AG09319 (cell line): ENCODE data around the gene LOXL4.

ENCODE experiments used
- DNase-seq: peaks from one replicate; pipeline ENCODE4 v3.0.0-alpha.2; 2010; ENCODE audit warnings: low read depth; ENCODE audit errors: extremely low read depth
- TF ChIP-seq, protein P1 (sequence below): IDR thresholded peaks from 2 replicates; pipeline ENCODE4 v1.5.1; 2011; ENCODE audit warnings: low read depth, mild to moderate bottlenecking, inconsistent platforms, low read length, moderate library complexity

The LOXL4 gene

GRCh38 chr10:98263088-98263487, 4.9 kb downstream of the LOXL4 start:
- TF ChIP-seq, protein P1, sequence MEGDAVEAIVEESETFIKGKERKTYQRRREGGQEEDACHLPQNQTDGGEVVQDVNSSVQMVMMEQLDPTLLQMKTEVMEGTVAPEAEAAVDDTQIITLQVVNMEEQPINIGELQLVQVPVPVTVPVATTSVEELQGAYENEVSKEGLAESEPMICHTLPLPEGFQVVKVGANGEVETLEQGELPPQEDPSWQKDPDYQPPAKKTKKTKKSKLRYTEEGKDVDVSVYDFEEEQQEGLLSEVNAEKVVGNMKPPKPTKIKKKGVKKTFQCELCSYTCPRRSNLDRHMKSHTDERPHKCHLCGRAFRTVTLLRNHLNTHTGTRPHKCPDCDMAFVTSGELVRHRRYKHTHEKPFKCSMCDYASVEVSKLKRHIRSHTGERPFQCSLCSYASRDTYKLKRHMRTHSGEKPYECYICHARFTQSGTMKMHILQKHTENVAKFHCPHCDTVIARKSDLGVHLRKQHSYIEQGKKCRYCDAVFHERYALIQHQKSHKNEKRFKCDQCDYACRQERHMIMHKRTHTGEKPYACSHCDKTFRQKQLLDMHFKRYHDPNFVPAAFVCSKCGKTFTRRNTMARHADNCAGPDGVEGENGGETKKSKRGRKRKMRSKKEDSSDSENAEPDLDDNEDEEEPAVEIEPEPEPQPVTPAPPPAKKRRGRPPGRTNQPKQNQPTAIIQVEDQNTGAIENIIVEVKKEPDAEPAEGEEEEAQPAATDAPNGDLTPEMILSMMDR: no peak
- DNase-seq: no peak

- DNase-seq: no peak
- TF ChIP-seq, protein P1: peak; percentile 51
Measured at GRCh38 chr10:98262571-98262970, 5.4 kb downstream of the LOXL4 start.

GRCh38 chr10:98261436-98262277, 6.3 kb downstream of the LOXL4 start:
- no peak for DNase-seq
- TF ChIP-seq, protein P1: no peak

DNA sequence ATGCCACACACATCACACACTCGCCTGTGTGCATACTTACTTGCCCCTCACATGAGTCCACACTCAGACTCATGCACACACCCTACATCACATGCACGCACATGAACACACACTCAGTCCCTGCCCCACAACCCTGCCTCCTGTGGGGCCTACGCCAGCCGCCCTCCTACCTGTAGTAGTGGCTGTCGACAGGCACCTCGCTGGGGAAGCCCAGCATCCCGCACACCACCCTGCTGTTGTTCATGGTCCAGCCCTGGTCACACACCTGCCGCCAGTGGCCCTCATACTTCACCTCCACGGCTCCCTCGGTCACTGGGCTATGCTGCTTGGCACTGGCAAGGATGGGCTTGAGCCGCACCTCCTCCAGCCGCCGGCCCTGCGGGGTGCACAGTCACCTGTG, 7.2 kb downstream of the LOXL4 start:
- DNase-seq: no peak
- TF ChIP-seq, protein P1: no peak

GRCh38 chr10:98260350-98260749, 7.6 kb downstream of the LOXL4 start:
- DNase-seq: no peak

GRCh38 chr10:98259606-98260315, 8.2 kb downstream of the LOXL4 start:
- TF ChIP-seq, protein P1: no peak
- DNase-seq: no peak

More at GRCh38 chr10:98260350-98260749, 7.6 kb downstream of the LOXL4 start:
- TF ChIP-seq, protein P1: no peak

DNA sequence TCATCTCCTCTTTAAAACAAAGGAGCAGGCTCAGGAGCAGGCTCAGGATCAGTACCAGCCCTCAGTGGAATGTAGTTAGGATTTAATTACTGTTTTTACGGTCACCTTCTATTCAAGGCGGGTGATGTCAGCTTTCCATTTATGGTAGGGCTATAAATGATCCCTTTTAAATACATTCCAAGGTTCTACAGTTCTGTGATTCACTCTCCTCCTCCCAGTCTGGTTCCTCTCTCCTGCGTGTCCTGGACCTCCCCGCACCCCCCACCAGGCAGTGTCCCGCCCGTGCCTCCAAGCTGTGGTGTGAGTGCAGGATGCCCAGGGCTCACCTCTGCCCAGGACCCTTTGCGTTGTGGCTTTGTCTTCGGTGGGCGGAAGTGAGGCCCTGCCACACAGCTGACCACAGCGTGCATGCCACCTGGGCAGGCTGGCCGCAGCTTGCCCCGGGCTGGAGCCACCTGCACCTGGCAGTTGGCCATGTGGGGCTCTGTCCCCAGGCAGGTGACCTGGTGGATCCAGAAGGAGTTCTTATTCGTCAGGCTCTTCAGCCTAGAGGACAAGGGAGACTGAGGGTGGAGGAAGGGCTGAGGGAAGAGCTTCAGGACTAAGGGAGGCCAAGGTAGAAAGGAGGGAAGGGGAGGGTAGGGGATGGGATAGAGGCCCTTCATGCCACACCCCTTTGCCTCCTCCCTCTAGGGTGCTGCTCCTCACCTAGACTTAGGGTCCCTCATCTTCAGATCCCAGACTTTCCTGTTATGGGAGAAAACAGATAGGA, 9.1 kb downstream of the LOXL4 start:
- no peak for DNase-seq

More for the DNA sequence above, 9.1 kb downstream of the LOXL4 start:
- TF ChIP-seq, protein P1: no peak
